Common myeloid progenitor, CD34-positive (primary cell): Measurements from ENCODE around the gene HDAC4.

ENCODE experiments used
- CTCF ChIA-PET: fragments of 350-600 bp; sonication (Branson Sonifier 250); formaldehyde crosslinking; loops from one replicate; lab custom pipeline; 2021; ENCODE audit warnings: antibody characterized with exemption; lab: Charles Lee
- POLR2A ChIA-PET: fragments of 350-600 bp; sonication (Branson Sonifier 250); formaldehyde crosslinking; loops from one replicate; lab custom pipeline; 2021; ENCODE audit warnings: antibody characterized with exemption; lab: Charles Lee
- DNase-seq, 3 donors: peaks; one replicate each; pipeline versions ENCODE4 v3.0.0 to v3.0.0-alpha.2; 2013
- H3K27ac ChIP-seq, 2 experiments: 1 replicate in 1 of 2; 2 replicates in 1 of 2; pipeline ENCODE4 v1.7.0; 2013; ENCODE audit warnings: inconsistent platforms in 2 of 2, low read length in 2 of 2, mild to moderate bottlenecking in 2 of 2, low read depth in 1 of 2, moderate library complexity in 1 of 2; ENCODE audit not compliant: severe bottlenecking in 2 of 2, insufficient read depth in 1 of 2, poor library complexity in 1 of 2
- H3K27me3 ChIP-seq, 5 experiments: replicated peaks in 2 of 5; 1 replicate in 3 of 5; 2 replicates in 2 of 5; pipeline versions ENCODE4 v1.6.1 to v1.7.0; 2013; ENCODE audit warnings: low read length in 4 of 5, mild to moderate bottlenecking in 2 of 5, moderate library complexity in 2 of 5, inconsistent platforms in 1 of 5; ENCODE audit not compliant: insufficient read depth in 5 of 5, control insufficient read depth in 4 of 5
- H3K36me3 ChIP-seq, 4 experiments: 1 replicate in 2 of 4; 2 replicates in 2 of 4; pipeline versions ENCODE4 v1.6.1 to v1.7.0; 2013; ENCODE audit warnings: low read length in 3 of 4, control low read depth in 1 of 4, mild to moderate bottlenecking in 1 of 4; ENCODE audit not compliant: control insufficient read depth in 4 of 4, insufficient read depth in 4 of 4
- H3K4me1 ChIP-seq, 4 experiments: 1 replicate in 3 of 4; 2 replicates in 1 of 4; pipeline versions ENCODE4 v1.6.1 to v1.7.1; 2013; ENCODE audit warnings: low read length in 3 of 4, mild to moderate bottlenecking in 3 of 4, control low read depth in 1 of 4, inconsistent platforms in 1 of 4, moderate library complexity in 1 of 4; ENCODE audit not compliant: control insufficient read depth in 4 of 4, insufficient read depth in 4 of 4; ENCODE audit errors: control extremely low read depth in 1 of 4
- H3K4me3 ChIP-seq, 7 experiments: 1 replicate in 4 of 7; 2 replicates in 3 of 7; pipeline versions ENCODE4 v1.5.1 to v1.7.0; 2013; ENCODE audit warnings: mild to moderate bottlenecking in 7 of 7, low read length in 6 of 7, moderate library complexity in 6 of 7, inconsistent platforms in 2 of 7, low read depth in 2 of 7, control low read depth in 1 of 7; ENCODE audit not compliant: insufficient read depth in 4 of 7, control insufficient read depth in 1 of 7; ENCODE audit errors: extremely low read depth in 1 of 7
- H3K9me3 ChIP-seq, 5 experiments: 1 replicate in 4 of 5; 2 replicates in 1 of 5; pipeline versions ENCODE4 v1.6.1 to v1.7.1; 2013; ENCODE audit warnings: low read length in 4 of 5, mild to moderate bottlenecking in 2 of 5, inconsistent platforms in 1 of 5, low read depth in 1 of 5, moderate library complexity in 1 of 5; ENCODE audit not compliant: control insufficient read depth in 4 of 5, insufficient read depth in 2 of 5; ENCODE audit errors: control extremely low read depth in 1 of 5
- WGBS: methylation state at CpG from one replicate; pipeline ENCODE4 v1.1.5; 2013; ENCODE audit not compliant: insufficient coverage; 5-methylcytosine and 5-hydroxymethylcytosine counted together

Gene HDAC4

GRCh38 chr2:239124152-239124899, 276.5 kb downstream of the HDAC4 start:
- Histone ChIP-seq H3K27me3 (no peaks in the 10 kb centered on the region), H3K4me1 (no peaks in the 10 kb centered on the region), H3K27ac (no peak overlapping the region), H3K9me3 (no peaks in the 10 kb centered on the region), H3K36me3 (peaks cover 15 to 35% (median 26%) of the 10 kb centered on the region in 4 experiments), H3K4me3 (no peak overlapping the region)
- ChIA-PET POLR2A (no interaction called here), CTCF (no interaction called here)
- 93% methylated on average over 46 of the region's 48 CpGs for WGBS
- no peak for DNase-seq

- no peaks in the 10 kb centered on the region for H3K9me3 ChIP-seq
- no peak overlapping the region for H3K4me3 ChIP-seq
- DNase-seq, result no peak
- peaks cover 12 to 30% (median 21%) of the 10 kb centered on the region in 4 experiments for H3K36me3 ChIP-seq
- POLR2A ChIA-PET, result no interaction called here
- H3K27me3 ChIP-seq, result no peaks in the 10 kb centered on the region
- CTCF ChIA-PET, result no interaction called here
- 94% methylated on average over 16 of the region's 20 CpGs for WGBS
- no peaks in the 10 kb centered on the region for H3K4me1 ChIP-seq
- no peak overlapping the region for H3K27ac ChIP-seq
These were observed 278.3 kb downstream of the HDAC4 start for GRCh38 chr2:239122421-239123110.

- ChIA-PET CTCF (no interaction called here), POLR2A (no interaction called here)
- no peak overlapping the region for H3K27ac ChIP-seq
- no peaks in the 10 kb centered on the region for H3K9me3 ChIP-seq
- 97% methylated on average over 15 of the region's 16 CpGs for WGBS
- no peaks in the 10 kb centered on the region for H3K4me1 ChIP-seq
- DNase-seq, result no peak
- peaks cover 12 to 28% (median 21%) of the 10 kb centered on the region in 4 experiments for H3K36me3 ChIP-seq
- no peaks in the 10 kb centered on the region for H3K27me3 ChIP-seq
- H3K4me3 ChIP-seq, result no peak overlapping the region
These were observed 279.2 kb downstream of the HDAC4 start for GRCh38 chr2:239121600-239122012.

- no peak overlapping the region for H3K4me3 ChIP-seq
- no peak for DNase-seq
- H3K4me1 ChIP-seq, result no peaks in the 10 kb centered on the region
- WGBS, result 67% methylated on average over 3 of the region's 4 CpGs
- H3K9me3 ChIP-seq, result no peaks in the 10 kb centered on the region
- no peak overlapping the region for H3K27ac ChIP-seq
- CTCF ChIA-PET, result no interaction called here
- peaks cover 11 to 19% (median 14%) of the 10 kb centered on the region in 4 experiments for H3K36me3 ChIP-seq
- no peaks in the 10 kb centered on the region for H3K27me3 ChIP-seq
- POLR2A ChIA-PET, result no interaction called here
These were observed 280.2 kb downstream of the HDAC4 start for GRCh38 chr2:239120664-239121063.

GRCh38 chr2:239119346-239120126, 281.3 kb downstream of the HDAC4 start:
- H3K36me3 ChIP-seq, result peaks cover under 1 to 7% (median 4%) of the 10 kb centered on the region in 4 experiments
- DNase-seq, result no peak
- WGBS, result 94% methylated on average over 21 of the region's 21 CpGs
- H3K4me1 ChIP-seq, result peaks cover 0 to 8% (median 4%) of the 10 kb centered on the region in 4 experiments
- POLR2A ChIA-PET, result no interaction called here
- no peaks in the 10 kb centered on the region for H3K27me3 ChIP-seq
- CTCF ChIA-PET, result interaction anchor here (0.8 kb wide), 1 partner anchor 11 kb away, joined by 3 read pairs; no protein-coding TSS in a partner anchor
- H3K4me3 ChIP-seq, result no peak overlapping the region
- H3K9me3 ChIP-seq, result no peaks in the 10 kb centered on the region
- H3K27ac ChIP-seq, result no peak overlapping the region

GRCh38 chr2:239118675-239119211, 282.1 kb downstream of the HDAC4 start:
- peaks cover 0 to 2% (median 0%) of the 10 kb centered on the region in 4 experiments for H3K36me3 ChIP-seq
- CTCF ChIA-PET, result no interaction called here

More at GRCh38 chr2:239118675-239119211, 282.1 kb downstream of the HDAC4 start:
- H3K27me3 ChIP-seq, result no peaks in the 10 kb centered on the region
- 95% methylated on average over 17 of the region's 18 CpGs for WGBS
- no peak for DNase-seq
- H3K27ac ChIP-seq, result no peak overlapping the region
- H3K4me1 ChIP-seq, result peaks cover 0 to 16% (median 12%) of the 10 kb centered on the region in 4 experiments
- no peaks in the 10 kb centered on the region for H3K9me3 ChIP-seq
- POLR2A ChIA-PET, result no interaction called here
- H3K4me3 ChIP-seq, result no peak overlapping the region
